T-helper 22 cell (primary cell): ENCODE results near the gene NIPAL1.
A peak's percentile ranks its signal among the peaks of the same experiment; 100 is the strongest.

ENCODE experiments used
- DNase-seq: peaks from one replicate; pipeline ENCODE4 v3.0.0-alpha.2; 2020; ENCODE audit warnings: low read depth

The NIPAL1 gene

GRCh38 chr4:48027653-48028052 is 11.1 kb downstream of the NIPAL1 start:
- DNase-seq = no peak

DNA sequence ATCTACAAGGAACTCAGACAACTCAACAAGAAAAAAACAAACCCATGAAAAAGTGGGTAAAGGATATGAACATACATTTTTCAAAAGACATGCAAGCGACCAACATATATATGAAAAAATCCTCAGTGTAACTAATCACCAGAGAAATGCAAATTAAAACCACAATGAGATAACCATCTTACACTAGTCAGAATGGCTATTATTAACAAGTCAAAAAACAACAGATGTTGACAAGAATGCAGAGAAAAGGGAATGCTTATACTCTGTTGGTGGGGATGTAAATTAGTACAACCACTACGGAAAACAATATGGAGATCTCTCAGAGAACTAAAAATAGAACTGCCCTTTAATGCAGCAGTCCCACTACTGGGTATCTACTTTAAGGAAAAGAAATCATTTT is 12.1 kb downstream of the NIPAL1 start:
- DNase-seq = no peak

DNA sequence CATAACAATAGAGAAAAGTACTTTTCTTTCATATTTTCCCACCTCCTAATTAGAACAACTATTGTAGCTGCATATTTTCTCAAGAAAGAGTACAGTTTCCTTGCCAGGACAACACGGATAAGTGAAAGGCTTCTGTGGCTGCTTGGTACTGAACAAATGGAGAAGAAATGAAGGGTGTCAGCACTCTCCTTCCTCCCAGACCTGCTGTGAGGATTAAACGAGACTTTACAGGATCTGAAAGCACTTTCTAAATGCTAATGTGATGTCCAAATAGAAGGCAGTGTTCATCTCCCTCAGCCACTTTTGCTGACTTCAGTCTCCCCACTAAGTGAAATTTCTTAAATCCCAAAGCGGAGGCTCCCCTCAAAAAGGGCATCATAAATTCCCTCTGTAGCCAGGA is 13.9 kb downstream of the NIPAL1 start:
- DNase-seq = no peak

- no peak for DNase-seq
These were observed 15.4 kb downstream of the NIPAL1 start for GRCh38 chr4:48031802-48032525.

DNA sequence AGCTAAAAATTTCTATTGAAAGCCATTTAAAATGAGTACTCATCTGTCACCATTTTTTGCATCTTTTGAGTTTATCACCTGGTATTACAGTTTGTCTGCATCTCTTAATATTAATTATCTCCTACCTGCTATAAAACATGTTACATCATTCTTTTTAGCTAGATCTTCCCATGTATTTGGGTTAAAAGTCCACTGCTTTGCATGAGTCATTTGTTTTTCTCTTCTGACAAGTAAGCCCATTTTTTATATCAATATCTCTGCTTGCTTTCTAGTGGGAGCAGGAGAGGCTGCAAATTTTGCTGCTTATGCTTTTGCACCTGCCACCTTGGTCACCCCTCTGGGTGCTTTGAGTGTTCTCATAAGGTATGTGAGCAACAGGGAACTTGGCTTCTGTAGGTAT is 16.1 kb downstream of the NIPAL1 start:
- no peak for DNase-seq

DNA sequence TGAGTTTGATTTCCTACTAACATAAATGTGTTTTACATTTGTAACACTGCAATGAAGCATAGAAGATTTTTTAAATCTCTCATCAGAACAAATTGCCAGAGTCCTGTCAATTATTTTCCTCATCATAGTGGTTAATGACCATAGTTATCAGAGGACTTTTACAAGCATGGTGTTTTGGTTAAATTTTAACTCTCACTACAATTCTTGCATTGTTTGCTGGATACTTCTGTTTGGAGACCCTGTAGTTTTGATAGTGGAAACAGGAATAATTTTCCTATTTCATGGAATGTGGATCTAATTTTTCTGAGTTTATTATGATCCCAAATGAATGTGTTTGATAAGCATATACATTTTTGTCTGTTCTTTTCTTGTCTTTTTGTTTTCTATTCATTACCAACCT is 16.8 kb downstream of the NIPAL1 start:
- no peak for DNase-seq

- no peak for DNase-seq
These were observed 17.3 kb downstream of the NIPAL1 start for GRCh38 chr4:48033825-48034413.

DNA sequence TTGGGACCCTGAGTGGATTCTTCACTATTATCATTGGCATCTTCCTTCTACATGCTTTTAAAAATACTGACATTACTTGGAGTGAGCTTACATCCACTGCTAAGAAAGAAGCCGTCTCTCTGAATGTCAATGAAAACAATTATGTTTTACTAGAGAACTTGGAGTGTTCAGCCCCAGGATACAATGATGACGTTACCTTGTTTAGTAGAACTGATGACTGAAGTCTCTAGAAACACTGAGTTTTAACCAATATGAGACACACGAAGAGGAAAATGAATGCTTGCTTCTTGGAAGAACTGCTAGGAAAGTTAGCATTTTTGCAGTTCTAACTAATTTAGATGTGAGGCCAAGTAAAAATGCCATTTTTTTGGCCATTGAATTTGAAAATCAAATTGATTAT is 19.4 kb downstream of the NIPAL1 start:
- DNase-seq = no peak

GRCh38 chr4:48037117-48037462 is 20.5 kb downstream of the NIPAL1 start:
- no peak for DNase-seq

- no peak for DNase-seq
These were observed 22.1 kb downstream of the NIPAL1 start for GRCh38 chr4:48038666-48039065.

DNA sequence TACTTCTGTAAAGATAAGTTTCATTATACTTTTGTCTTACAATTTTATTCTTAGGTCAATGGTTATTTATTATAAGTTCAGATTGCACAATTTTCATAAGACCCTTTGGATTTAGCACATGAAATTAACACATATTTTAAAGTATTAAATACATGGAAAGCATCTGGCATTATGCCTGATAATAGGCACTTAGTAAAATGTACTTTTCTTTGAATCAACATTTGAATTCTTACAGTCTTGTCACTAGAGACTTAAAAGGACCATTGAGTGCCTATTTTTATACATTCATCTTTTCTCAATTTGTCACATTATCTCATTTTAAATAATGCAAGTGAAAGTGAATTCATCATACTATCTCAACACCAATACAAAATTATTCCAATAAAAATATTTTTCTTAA is 23.0 kb downstream of the NIPAL1 start:
- no peak for DNase-seq

GRCh38 chr4:48041535-48042137 is 25.1 kb downstream of the NIPAL1 start:
- DNase-seq = no peak

DNA sequence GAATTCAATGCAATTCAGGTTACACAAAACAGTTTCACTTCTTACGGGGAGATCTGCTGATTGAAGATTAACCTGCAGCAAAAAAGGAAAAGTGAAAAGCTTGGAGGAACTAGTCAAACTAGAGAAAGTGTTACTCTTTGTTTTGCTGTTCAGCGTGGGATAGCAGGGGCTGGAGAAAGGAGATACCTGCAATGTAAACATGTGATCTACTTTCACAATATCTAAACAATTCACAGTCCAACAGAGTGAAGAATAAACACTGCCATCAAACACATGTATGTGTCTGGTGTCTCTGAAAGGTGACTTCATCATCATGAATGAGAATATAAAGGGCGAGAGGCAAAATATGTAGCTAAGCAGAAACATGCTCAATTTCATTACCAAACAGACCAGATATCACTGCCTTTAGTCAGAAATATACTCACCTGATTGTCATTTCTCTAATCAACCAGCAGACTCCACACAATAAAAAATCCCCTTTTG is 26.4 kb downstream of the NIPAL1 start:
- DNase-seq = no peak

- DNase-seq = no peak
These were observed 26.9 kb downstream of the NIPAL1 start for GRCh38 chr4:48043504-48043903.

DNA sequence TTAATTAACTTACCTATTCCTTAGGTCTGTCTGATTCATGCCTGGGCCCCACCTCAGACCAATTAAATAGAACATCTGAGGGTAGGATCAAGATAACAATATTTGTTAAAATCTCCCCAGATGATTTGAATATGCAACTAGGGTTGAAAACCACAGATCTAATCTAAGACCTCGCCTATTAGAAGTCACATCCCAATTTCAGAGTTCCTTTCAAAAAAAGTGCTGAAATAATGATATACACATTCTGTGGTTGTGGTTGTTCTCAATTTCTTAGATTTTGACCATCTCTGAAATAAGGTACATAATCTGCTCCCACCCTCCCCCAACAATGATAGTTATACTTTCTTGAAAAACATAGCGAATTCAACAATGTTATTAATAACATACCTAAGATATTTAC is 27.7 kb downstream of the NIPAL1 start:
- no peak for DNase-seq

GRCh38 chr4:48046059-48046458 is 29.5 kb downstream of the NIPAL1 start:
- no peak for DNase-seq

- peak; percentile 8 for DNase-seq
These were observed 30.9 kb downstream of the NIPAL1 start for GRCh38 chr4:48047421-48047844.

- no peak for DNase-seq
These were observed 31.3 kb downstream of the NIPAL1 start for GRCh38 chr4:48047896-48048295.

DNA sequence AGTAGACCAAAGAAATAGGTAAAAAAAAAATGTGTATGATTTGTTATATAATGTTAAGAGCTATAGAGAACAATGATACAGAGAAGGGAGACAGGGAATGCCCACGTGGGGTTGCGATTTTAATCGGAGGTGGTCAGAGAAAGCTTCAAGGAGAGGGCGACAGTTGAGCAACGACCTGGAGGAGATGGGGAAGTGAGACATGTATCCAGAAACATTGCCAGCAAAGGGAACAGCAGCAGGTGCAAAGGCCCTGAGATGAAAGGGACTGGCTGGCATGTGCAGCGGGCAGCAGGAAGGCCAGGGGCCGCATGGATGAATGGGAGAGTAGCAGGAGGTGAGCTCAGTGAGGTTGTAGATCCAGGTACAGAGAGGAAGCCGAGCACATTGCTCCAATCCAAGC is 32.9 kb downstream of the NIPAL1 start:
- DNase-seq = no peak

DNA sequence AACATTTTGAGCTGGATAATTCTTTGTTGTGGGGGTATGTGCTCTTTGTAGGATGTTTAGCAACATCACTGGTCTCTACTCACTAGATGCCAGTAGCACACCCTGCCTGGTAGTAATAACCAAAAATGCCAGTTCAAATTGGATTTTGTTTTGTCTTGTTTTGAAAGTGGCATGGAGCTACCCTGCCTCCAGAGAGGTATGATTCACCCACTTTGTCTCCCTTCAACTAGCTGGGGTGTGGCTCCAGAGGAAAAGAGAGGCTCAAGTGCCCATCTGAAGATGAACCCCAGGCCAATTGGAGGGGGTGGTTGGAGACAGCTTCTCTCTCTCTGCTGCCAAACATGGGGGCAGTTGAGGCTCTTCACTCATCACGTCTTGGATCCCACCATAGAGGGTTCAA is 34.5 kb downstream of the NIPAL1 start:
- no peak for DNase-seq

GRCh38 chr4:48058617-48059530 is 42.3 kb downstream of the NIPAL1 start:
- no peak for DNase-seq

- DNase-seq = no peak
These were observed 47.8 kb downstream of the NIPAL1 start for GRCh38 chr4:48064349-48064748.
